GM12878 (cell line): ENCODE measurements around the gene ZNF483. TPM values are rescaled to one million over a fixed set of nuclear protein-coding genes. Genes with fewer than 3 reads are reported as not detected.

Source experiments
- ATAC-seq: fragments of 200-7000 bp; cut with Tn5 transposase; 3 replicates; pipeline ENCODE4 v1.9.1; 2020; ENCODE audit warnings: mild to moderate bottlenecking, moderate library complexity
- BruUV-seq: library from RNA; stranded (reverse); fragments of 400-500 nt; replicated peaks from 2 replicates; lab custom pipeline; 2021; lab: Mats Ljungman, UMichigan
- CTCF ChIA-PET: fragments of 300-600 bp; sonication (Branson Sonifier 250); formaldehyde crosslinking; extraction: SDS; loops from one replicate; lab custom pipeline; 2021; ENCODE audit warnings: inconsistent platforms; lab: Yijun Ruan, JAX
- POLR2A ChIA-PET: fragments of 350-600 bp; formaldehyde crosslinking; extraction: SDS; loops from one replicate; lab custom pipeline; 2021; ENCODE audit warnings: inconsistent platforms; lab: Charles Lee
- RAD21 ChIA-PET: fragments of 300-600 bp; sonication (Branson Sonifier 250); formaldehyde crosslinking; loops from one replicate; lab custom pipeline; 2023; ENCODE audit warnings: antibody characterized with exemption; ENCODE audit not compliant: unreplicated experiment; lab: Charles Lee
- SMC1A ChIA-PET: fragments of 300-600 bp; sonication (Branson Sonifier 250); formaldehyde crosslinking; loops from one replicate; lab custom pipeline; 2023; ENCODE audit not compliant: unreplicated experiment, uncharacterized antibody; lab: Charles Lee
- DNase-seq: peaks from one replicate; pipeline ENCODE4 v3.0.0-alpha.2; 2011; ENCODE audit warnings: low read depth, low spot score
- FAIRE-seq: peaks from 3 replicates; lab custom pipeline; 2011; peaks lifted over from hg19 to GRCh38; lab: Jason Lieb, UNC
- H2AFZ ChIP-seq: 2 replicates; pipeline ENCODE4 v1.6.0; 2011; ENCODE audit warnings: low read depth, low read length, control low read depth; ENCODE audit not compliant: control insufficient read depth
- H3K27ac ChIP-seq: 2 replicates; pipeline ENCODE4 v1.5.1; 2011; ENCODE audit warnings: control low read depth; ENCODE audit not compliant: control insufficient read depth, insufficient read depth
- H3K27me3 ChIP-seq, 2 experiments: replicated peaks in 1 of 2; 2 replicates each; pipeline versions ENCODE4 v1.6.0 to v1.6.1; 2011; ENCODE audit warnings: low read length in 1 of 2; ENCODE audit not compliant: control insufficient read depth in 2 of 2, insufficient read depth in 2 of 2
- H3K36me3 ChIP-seq, 2 experiments: 2 replicates each; pipeline ENCODE4 v1.5.1; 2011; ENCODE audit warnings: low read length in 1 of 2; ENCODE audit not compliant: control insufficient read depth in 2 of 2, insufficient read depth in 2 of 2
- H3K4me1 ChIP-seq: 2 replicates; pipeline ENCODE4 v1.6.1; 2011; ENCODE audit warnings: mild to moderate bottlenecking, low read length, moderate library complexity, mixed read lengths; ENCODE audit not compliant: control insufficient read depth, insufficient read depth
- H3K4me2 ChIP-seq: 2 replicates; pipeline ENCODE4 v1.6.0; 2011; ENCODE audit warnings: control low read depth; ENCODE audit not compliant: control insufficient read depth, insufficient read depth
- H3K4me3 ChIP-seq: fragments of 200-600 bp; sonication (generic); 2 replicates; pipeline ENCODE4 v1.5.1; 2016
- H3K79me2 ChIP-seq: 2 replicates; pipeline ENCODE4 v1.6.0; 2011; ENCODE audit warnings: low read length; ENCODE audit not compliant: control insufficient read depth, insufficient read depth
- H3K9ac ChIP-seq: 2 replicates; pipeline ENCODE4 v1.8.0; 2011; ENCODE audit warnings: low read length, control low read depth, mixed read lengths; ENCODE audit not compliant: control insufficient read depth, insufficient read depth
- H3K9me3 ChIP-seq: replicated peaks from 3 replicates; pipeline ENCODE4 v1.5.1; 2011; ENCODE audit warnings: mild to moderate bottlenecking, low read length; ENCODE audit not compliant: control insufficient read depth, insufficient read depth
- H4K20me1 ChIP-seq: 2 replicates; pipeline ENCODE4 v1.6.0; 2011; ENCODE audit not compliant: control insufficient read depth, insufficient read depth
- BHLHE40 ChIP-seq, 2 experiments: fragments of 450-650 bp in 1 of 2; IDR thresholded peaks; 2 replicates each; pipeline ENCODE4 v1.6.1; 2011 to 2017; ENCODE audit warnings: low read depth in 2 of 2, borderline replicate concordance in 1 of 2, improper control_type of control experiment in 1 of 2, low read length in 1 of 2, mild to moderate bottlenecking in 1 of 2
- BRCA1 ChIP-seq: IDR thresholded peaks from 2 replicates; pipeline ENCODE4 v1.6.1; 2011; ENCODE audit warnings: low read depth, low read length, improper control_type of control experiment
- E2F4 ChIP-seq: IDR thresholded peaks from 2 replicates; pipeline ENCODE4 v1.6.1; 2012; ENCODE audit warnings: low read depth, low read length, improper control_type of control experiment
- EP300 ChIP-seq, 2 experiments: fragments of 150-350 bp in 1 of 2; IDR thresholded peaks; 2 replicates each; pipeline ENCODE4 v1.6.1; 2011 to 2012; ENCODE audit warnings: low read depth in 2 of 2, low read length in 2 of 2, borderline replicate concordance in 1 of 2, improper control_type of control experiment in 1 of 2, inconsistent platforms in 1 of 2; ENCODE audit not compliant: control insufficient read depth in 1 of 2
- IRF4 ChIP-seq: IDR thresholded peaks from 2 replicates; pipeline ENCODE4 v1.6.1; 2011; ENCODE audit warnings: low read depth, low read length
- KLF5 ChIP-seq: fragments of 450-650 bp; IDR thresholded peaks from 2 replicates; pipeline ENCODE4 v1.6.1; 2014; ENCODE audit warnings: mild to moderate bottlenecking; ENCODE audit not compliant: partially characterized antibody
- MTA2 ChIP-seq: fragments of 450-650 bp; IDR thresholded peaks from 2 replicates; pipeline ENCODE4 v1.6.1; 2016; ENCODE audit warnings: low read depth, mild to moderate bottlenecking, moderate library complexity
- SKIL ChIP-seq: fragments of 450-650 bp; IDR thresholded peaks from 2 replicates; pipeline ENCODE4 v1.6.1; 2017; ENCODE audit warnings: mild to moderate bottlenecking, low read depth, inconsistent platforms; ENCODE audit not compliant: poor library complexity, severe bottlenecking
- SMC3 ChIP-seq: IDR thresholded peaks from 2 replicates; pipeline ENCODE4 v1.6.1; 2011; ENCODE audit warnings: low read length, improper control_type of control experiment, borderline replicate concordance
- STAT3 ChIP-seq: IDR thresholded peaks from 2 replicates; pipeline ENCODE4 v1.6.1; 2011; ENCODE audit warnings: low read depth, low read length, improper control_type of control experiment
- ZSCAN29 ChIP-seq: fragments of 450-650 bp; IDR thresholded peaks from 2 replicates; pipeline ENCODE4 v1.6.1; 2017; ENCODE audit warnings: mild to moderate bottlenecking, moderate library complexity
- WGBS: methylation state at CpG from one replicate; pipeline ENCODE4 v1.1.6; 2016; ENCODE audit warnings: low lambda C conversion rate; ENCODE audit not compliant: insufficient replicate concordance, insufficient coverage; ENCODE audit errors: missing lambda C conversion rate; 5-methylcytosine and 5-hydroxymethylcytosine counted together
- in situ Hi-C: fragments of 300-500 bp; cut with MboI; formaldehyde crosslinking; loops from 9 replicates; pipeline ENCODE4 v1.14.3; 2018; ENCODE audit warnings: mixed read lengths
- intact Hi-C: fragments of 100-400 bp; cut with micrococcal nuclease; formaldehyde crosslinking; loops from one replicate; pipeline ENCODE4 v1.14.2; 2022; ENCODE audit not compliant: unreplicated experiment
- polyA plus RNA-seq, 11 experiments: library from polyadenylated mRNA; depleted of rRNA in 4 of 11; unstranded in 6 of 11; stranded (reverse) in 5 of 11; fragments of >200 nt; fragmentation: Nextera tagmentation in 4 of 11; fragmentation: Illumina TruSeq in 1 of 11; extraction: Ambion mirVana in 4 of 11; extraction: Trizol in 1 of 11; gene quantifications; 1 replicate in 1 of 11; 2 replicates in 10 of 11; pipeline versions ENCODE4 v1.2.1 to v1.2.3, GENCODE V29; 2011 to 2016; ENCODE audit warnings: inconsistent platforms in 2 of 11, missing spikeins in 2 of 11, low read depth in 1 of 11
- total RNA-seq, 4 experiments: library from RNA; depleted of rRNA in 3 of 4; stranded (reverse); fragments of >200 nt in 3 of 4; fragmentation: Illumina TruSeq in 1 of 4; extraction: Trizol in 1 of 4; gene quantifications; 2 replicates each; pipeline versions ENCODE4 v1.2.1 to v1.2.3, GENCODE V29; 2013 to 2021

ZNF483 gene
- total and polyA plus RNA-seq, 10 of the 15 experiments (the other 5 are each of a cell fraction or from before 2014, with no cell fraction given) = 0.03 to 0.76 (median 0.26) TPM; not detected in 1

GRCh38 chr9:111531716-111532115 lies 6.7 kb downstream of the ZNF483 start:
- no peak for TF ChIP-seq EP300 (IDR thresholded peaks at IDR 0.05; ENCODE audit: borderline replicate concordance in 1 of 2, control insufficient read depth in 1 of 2, low read depth in 2 of 2, low read length in 2 of 2)
- no peak for TF ChIP-seq MTA2
- no peak for TF ChIP-seq STAT3
- TF ChIP-seq BRCA1 = no peak
- no peak for TF ChIP-seq IRF4
- TF ChIP-seq SKIL = no peak
- no peak for TF ChIP-seq KLF5
- TF ChIP-seq BHLHE40 (IDR thresholded peaks at IDR 0.05; ENCODE audit: borderline replicate concordance in 1 of 2, low read depth in 2 of 2, low read length in 1 of 2) = no peak
- TF ChIP-seq ZSCAN29 = no peak
- no peak for TF ChIP-seq SMC3
- TF ChIP-seq E2F4 = no peak

More at GRCh38 chr9:111531716-111532115, 6.7 kb downstream of the ZNF483 start:
- DNase-seq (no peak), ATAC-seq (no peak), FAIRE-seq (no peak)
- Histone ChIP-seq H4K20me1 (no peaks in the 10 kb centered on the region), H3K9ac (no peak overlapping the region), H3K9me3 (no peaks in the 10 kb centered on the region; the same call in 1 of the 3 replicates), H3K27ac (no peak overlapping the region), H2AFZ (no peak overlapping the region), H3K79me2 (no peaks in the 10 kb centered on the region), H3K4me2 (no peak overlapping the region), H3K36me3 (no peaks in the 10 kb centered on the region), H3K27me3 (no peaks in the 10 kb centered on the region), H3K4me1 (no peaks in the 10 kb centered on the region), H3K4me3 (no peak overlapping the region)
- ChIA-PET SMC1A (no interaction called here), CTCF (no interaction called here), RAD21 (no interaction called here), POLR2A (no interaction called here)
- BruUV-seq = no TSS peak
- WGBS = 56% methylated on average over 4 of the region's 4 CpGs
- in situ Hi-C loops (no loop called here), intact Hi-C loops (no loop called here)
